GM21381 (cell line): ENCODE data around the gene WWOX.
"Not testable (repeated sequence)": the region's sequence is repeated elsewhere in the genome, so short reads cannot be mapped to it uniquely, and the experiment has no call there.

Experiments used
- ATAC-seq: cut with Tn5 transposase; IDR thresholded peaks from one replicate; pipeline ENCODE4 v1.9.1; 2021; ENCODE audit warnings: mild to moderate bottlenecking, moderate library complexity; ENCODE audit not compliant: unreplicated experiment

WWOX gene

DNA sequence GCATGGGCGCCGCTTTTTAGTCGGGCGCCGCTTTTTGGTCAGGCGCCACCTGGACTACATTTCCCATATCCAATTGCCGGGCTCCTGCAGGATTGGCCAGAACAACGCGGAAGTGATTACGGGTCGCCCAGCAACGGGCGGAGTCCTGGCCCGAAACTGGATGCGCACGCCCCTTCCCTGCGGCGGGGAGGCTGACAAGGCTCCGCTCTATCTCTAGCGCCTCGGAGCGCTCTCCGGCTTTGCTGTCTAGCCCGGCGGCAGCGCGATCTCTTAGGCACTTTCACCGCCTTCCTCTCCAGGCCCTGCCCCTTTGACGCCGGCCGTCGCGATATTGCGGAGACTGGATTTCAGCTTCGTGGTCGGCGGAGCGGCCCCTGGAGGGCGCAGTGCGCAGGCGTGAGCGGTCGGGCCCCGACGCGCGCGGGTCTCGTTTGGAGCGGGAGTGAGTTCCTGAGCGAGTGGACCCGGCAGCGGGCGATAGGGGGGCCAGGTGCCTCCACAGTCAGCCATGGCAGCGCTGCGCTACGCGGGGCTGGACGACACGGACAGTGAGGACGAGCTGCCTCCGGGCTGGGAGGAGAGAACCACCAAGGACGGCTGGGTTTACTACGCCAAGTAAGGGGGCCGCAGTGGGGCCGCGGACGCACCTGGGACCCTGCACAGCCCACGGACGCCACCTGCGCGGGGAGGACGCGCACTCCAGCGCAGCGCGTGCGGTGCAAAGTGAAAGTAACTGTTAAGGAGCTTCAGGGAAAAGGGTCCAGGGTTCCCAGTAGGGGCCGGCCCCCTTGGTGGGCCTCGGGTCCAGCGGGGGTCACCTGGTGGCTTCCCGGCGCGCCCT, at the start of gene WWOX:
WWOX (plus strand) TSS at position 384 of the 841 bp plus-strand sequence.
- peak; percentile 93 for ATAC-seq

DNA sequence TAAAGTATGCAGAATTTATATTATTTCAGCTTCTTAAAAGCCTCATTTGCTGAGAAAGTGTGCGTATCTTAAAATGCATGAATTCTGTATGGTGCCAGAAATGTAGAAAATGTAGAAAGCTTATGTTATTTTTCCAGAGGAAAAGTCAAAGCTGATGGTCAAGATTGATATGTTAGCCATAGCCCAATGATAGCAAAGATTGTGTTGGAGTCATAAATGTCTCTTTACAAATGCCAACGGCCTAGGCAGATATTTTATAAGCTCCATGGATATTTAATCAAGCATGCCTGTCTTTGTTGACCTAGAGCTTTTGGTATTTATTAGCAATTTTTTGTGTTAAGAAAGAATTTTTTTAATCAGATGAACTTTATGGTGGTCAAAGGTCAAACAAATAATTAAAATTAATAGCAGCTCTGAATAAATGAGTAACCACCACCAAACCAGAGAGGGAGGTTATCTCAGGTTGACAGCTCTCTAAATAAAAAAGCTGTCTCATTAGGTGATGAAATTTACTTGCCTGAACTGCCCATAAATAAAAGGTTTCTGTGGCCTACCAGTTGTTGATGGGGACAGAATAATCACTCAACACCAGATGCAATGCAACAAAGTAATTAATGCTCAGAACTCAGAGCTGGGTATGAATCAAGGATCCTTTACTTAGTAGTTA, 48.6 kb upstream of the WWOX start:
- ATAC-seq: no peak

DNA sequence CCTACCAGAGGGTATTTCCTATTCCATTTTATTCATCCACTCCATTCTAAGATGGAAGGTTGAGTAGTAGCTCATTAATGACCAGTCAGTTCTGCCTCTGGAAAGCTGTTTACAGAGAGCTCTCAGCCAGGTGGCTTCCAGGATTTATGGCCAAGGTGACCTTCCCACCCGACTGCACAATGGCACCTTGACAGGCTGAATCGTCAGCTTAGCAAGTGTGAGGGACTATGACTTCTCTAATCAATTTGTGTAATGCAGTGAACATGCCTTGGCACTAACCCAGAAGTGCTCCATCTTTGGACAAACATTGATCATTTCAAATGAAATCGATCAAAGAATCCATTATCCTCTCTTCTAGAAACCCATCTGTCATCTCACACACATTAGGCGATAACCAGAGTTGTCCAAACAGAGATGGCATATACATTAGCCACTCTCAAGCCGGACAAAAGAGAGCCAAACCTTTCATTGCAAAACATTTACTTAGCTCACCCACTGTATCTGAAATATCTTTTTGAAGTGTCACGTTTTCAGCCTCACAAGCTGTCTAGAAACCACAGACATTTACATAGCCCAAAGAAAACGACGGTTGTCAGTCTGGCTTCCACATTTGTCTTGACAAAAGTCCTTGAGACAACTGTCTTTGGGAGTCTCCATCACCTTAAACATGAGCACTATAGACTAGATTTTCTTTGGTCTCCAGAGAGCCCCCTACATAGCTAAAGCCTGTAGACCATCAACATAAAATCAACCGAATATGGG, 41.5 kb upstream of the WWOX start:
- ATAC-seq: no peak

DNA sequence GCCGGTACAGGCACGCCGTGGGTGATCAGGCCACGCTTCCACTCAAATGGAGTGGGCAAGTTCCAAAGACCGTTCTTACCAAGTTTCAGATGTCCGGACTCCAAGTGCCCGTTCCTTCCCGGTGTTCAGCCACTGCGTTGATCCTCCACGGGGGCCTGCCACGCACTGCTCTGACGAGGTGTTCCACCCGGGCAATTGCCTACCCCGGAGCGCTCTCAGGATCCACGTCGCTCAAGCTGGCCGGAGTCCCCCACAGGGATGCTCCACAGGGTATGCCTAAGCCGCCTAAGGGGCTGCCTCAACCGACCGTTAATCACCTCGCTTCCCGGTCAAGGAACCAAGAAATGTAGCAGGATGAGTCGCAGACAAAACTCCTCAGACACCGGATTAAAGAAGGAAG, 39.6 kb upstream of the WWOX start:
- not testable (repeated sequence) for ATAC-seq

DNA sequence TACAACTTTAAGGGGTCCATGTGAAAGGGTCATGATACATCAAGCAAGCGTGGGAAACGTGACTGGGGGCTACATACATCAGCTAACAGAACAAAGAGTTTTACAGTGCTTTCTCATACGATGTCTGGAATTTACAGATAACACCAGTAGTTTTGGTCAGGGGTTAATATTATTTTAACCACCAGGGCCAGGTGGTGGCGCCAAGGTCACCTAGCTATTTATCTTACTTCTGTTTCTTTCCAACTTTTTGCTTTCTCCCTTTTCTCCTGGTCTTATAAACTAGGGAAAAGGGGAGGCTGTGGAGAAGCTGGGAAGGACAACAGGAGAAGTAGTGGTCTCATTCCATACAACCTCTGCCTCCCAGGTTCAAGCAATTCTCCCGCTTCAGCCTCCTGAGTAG, 39.2 kb upstream of the WWOX start:
- no peak for ATAC-seq

DNA sequence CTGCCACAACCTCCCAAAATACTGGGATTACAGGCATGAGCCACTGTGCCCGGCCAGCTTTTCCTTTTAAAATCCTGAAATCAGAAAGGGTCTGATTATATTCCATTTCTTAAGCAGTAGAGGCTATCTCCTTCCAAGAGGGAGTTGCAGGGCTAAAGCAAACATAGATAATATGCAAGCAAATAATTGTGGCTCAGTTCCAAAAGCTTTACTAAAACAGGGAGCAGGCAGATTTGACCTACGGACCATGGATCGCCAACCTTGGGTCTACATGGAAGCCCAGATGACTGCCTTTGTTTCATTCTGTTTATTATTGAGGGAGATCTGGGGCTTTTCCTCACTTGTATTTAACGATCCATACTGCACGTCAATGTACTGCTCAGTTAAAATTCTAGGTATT, 38.6 kb upstream of the WWOX start:
- no peak for ATAC-seq

DNA sequence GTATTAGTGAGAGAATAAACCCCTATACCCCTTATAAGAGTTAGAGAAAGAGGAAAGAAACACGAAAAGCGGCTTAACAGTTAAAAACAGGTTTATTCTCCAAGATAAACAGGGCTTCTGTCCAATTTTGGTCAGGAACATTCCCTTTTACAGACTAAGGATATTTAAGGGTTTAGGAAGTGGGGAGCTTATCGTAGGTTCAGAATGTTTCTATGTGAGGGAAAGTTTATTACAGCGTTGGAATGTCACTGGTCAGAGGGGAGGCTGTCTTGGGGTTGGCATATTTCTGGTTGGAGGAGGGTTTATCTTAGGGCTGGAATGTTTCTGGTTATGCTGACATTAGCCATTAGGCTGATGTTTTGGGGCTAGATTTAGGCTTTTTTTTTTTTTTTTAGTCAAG, 34.1 kb upstream of the WWOX start:
- ATAC-seq: no peak

DNA sequence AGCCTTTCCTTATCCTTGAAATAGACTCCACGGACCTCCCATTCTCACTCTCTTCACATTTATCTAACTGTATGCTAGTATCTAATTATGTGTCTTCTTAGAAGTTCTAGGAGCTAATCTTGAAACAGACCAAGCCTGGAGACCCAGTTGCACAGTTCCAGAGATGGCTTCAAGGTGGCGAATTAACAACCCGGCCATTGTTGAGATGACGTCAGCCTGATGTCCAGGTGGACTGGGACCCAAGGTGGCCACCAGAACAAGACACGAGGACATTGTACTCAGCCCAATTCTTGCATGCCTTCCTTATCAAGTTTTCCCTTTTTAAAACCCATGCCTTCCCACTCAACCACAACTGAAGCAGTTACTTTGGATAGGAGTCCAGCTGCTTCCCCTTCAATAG, 29.5 kb upstream of the WWOX start:
- ATAC-seq: no peak

DNA sequence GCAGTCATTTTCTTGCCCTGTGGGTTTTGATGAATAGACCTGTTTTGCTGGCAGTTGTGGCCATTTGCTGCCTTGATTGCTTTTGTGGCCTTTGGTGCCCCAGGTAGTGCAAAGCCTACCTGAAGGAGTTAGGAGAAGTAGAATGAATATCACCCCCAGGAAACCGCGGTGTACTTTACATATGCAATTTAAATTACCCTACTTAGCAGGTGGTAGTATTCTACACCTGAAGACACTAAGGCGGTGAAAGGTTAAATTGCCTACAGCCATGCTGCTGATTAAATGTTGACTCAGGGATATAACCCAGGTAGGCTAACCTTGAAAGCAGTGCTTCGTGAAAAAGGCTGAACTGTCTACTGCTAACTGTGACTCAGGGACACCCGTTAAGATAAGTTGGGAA, 27.2 kb upstream of the WWOX start:
- no peak for ATAC-seq

DNA sequence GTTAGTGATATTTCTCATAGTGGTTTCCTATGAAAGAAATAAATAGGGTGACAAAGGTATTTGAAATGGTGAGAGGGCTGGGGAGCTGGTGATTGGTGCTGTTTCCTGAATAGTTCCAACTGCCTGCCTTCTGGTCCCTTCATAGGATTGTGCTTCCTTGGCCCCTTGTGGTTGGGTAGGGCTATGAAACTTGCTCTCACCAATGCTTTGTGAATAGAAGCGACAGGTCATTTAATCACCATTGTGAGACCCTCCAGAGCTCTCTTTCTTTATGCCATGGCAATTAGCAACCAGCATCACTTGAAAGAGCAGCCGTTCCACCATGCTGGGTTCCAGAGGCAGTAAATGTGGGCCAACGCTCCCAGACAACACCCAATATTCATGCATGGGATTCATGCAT, 23.7 kb upstream of the WWOX start:
- ATAC-seq: no peak

DNA sequence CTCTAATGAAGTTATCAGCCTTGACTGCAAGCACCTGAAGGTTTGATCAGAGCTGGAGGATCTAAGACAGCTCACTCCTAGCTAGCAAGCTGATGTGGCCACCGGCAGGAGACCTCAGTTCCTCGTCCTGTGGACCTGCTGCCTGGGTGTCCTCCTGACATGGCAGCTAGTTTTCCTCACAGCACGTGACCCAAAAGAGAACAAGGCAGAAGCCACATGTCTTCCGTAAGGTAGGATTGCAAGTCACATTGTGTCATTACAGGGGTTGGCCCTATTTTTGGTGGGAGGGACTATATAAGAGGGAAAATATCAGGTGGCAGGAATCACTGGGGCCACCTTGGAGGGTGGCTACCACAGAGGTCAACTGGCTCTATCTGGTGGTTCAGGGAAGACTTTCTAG, 18.1 kb upstream of the WWOX start:
- ATAC-seq: no peak

DNA sequence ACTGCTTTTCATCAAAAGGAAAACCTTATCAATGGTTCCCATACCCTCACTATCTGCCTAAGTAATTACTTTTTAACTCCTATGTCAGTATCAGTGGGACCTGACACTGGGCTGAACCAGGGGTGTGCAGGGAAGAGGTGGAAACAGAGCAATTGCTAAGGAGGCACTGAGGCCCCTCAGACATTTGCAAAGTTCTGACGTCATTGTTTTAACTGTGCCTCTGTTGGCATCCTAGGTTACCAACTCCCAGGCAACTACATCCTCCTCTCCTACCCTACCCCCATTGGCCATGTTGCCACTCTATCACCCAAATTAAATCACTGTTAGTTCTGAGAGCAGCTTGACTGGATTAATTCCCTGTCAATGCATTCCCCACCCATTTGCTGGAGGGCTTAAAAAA, 8.0 kb upstream of the WWOX start:
- ATAC-seq: no peak

DNA sequence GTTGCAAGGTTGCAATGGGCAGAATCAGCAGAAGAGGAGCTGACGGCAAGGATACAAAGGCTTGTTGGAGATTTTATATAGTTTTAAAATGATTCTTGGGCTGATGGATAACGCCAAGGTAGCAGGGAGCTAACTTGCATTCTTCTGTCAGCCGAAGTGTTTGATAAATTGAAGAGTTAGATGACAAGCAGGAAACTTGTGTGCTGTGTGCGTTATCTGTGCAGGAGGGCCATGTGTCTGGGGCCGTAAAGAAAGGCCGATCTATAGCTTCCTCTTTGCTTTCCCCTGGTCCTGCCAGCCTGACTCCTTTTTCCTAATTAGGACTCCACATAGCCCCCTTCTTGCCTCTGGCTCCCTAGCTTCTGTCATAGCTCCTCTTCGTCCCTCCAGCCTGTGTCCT, 6.7 kb upstream of the WWOX start:
- no peak for ATAC-seq

DNA sequence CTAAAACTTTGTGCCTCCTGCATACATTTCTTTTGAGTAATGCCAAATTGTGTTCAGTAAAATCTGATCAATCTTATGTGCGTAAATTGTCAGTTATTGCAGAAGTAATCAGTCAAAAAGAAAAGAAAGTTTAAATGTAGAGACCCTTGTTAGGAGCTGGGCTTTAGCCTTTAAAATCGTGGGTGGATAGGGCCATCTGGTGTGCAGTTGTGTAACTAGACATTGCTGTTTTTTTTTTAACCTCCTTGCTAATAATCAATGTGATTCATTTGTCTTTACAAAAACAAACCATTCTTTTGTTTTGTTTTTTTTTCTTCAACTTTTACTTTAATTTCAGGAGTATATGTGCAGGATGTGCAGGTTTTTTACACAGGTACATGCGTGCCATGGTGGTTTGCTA, 5.3 kb upstream of the WWOX start:
- no peak for ATAC-seq

DNA sequence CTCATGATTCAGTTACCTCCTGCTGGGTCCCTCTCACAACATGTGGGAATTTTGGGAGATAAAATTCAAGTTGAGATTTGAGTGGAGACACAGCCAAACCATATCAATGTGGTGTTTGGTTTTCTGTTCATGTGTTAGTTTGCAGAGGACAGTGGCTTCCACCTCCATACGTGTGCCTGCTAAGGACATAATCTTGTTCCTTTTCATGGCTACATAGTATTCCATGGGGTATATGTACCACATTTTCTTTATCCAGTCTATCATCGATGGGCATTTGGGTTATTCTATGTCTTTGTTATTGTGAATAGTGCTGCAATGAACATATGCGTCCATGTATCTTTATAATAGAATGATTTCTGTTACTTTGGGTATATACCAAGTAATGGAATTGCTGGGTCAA, 4.5 kb upstream of the WWOX start:
- no peak for ATAC-seq

DNA sequence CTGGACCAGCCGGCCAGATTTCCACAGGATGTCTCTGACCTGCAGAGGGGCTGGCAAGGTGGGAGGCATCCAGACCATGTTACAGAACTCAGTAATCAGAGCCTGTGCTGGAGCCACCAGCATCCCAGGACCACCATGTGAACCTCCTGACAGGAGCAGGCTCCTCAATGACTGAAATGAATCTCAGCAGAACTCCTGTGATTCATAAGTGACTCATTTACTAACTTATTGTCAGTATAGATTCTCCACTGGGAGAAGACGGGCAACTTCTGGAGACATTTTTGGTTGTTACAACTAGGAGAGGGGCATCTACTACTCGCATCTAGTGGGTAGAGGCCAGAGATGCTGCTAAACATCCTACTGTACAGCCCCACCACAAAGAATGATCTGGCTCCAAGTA, 3.1 kb upstream of the WWOX start:
- ATAC-seq: no peak

DNA sequence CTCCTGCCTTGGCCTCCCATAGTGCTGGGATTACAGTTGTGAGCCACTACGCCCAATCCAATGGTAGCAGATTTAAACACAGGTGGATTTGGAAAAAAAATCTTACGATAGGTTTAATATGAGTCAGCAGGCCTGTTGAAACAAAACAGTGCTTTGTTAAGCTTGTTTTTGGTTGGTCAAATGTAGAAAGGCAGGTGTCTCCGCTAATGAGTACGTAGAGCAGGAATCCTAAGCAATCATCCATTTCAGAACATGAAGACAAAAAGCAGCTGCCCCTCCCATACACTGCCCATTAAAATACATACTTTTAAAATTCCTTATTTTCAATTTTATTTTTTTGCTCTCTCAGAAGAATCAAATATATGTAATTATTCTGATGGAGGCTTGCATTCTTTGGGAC, 1.9 kb upstream of the WWOX start:
- ATAC-seq: no peak

DNA sequence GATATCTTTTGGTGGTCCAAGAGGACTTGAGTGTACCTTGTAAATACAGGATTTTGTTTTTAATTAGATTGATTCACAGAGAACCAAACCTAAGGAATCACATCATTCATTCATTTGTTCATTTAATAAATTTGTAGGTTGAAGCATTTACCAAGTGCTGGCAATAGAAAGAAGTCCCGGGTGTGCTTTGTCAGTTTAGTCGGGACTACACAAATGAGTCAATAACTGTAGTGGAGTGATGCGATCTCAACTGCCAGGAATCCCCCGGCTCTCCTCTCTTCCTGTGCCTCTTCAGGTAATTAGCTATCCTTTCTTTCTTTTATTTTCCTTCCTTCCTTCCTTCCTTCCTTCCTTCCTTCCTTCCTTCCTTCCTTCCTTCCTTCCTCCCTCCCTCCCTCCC, 1.4 kb upstream of the WWOX start:
- no peak for ATAC-seq

DNA sequence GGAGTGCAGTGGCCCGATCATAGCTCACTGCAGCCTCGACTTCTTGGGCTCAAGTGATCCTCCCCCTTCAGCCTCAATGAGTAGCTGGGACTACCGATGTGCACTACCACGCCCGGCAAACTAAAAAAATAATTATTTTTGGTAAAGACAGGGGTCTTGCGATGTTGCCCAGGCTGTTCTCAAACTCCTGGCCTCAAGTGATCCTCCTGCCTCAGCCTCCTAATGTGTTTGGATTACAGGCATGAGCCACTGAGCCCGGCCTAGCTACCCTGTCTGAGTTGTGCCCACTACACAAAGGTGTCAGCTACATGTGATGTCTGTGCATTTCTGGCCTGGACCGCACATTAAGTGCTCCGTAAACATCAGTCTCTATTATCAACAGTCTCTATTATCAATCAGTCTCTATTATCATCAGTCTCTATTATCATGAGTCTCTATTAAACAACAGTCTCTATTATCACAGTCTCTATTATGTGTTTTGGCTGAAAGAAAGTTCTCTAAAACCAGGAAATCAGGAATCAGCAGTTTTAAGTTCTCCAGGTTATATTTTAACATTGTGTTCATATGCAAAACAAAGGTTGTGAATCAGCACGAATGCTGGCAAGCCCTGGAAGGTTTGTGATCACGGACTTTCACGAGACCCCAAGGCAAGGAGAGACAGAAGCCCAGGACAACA, 721 bp upstream of the WWOX start:
- no peak for ATAC-seq

DNA sequence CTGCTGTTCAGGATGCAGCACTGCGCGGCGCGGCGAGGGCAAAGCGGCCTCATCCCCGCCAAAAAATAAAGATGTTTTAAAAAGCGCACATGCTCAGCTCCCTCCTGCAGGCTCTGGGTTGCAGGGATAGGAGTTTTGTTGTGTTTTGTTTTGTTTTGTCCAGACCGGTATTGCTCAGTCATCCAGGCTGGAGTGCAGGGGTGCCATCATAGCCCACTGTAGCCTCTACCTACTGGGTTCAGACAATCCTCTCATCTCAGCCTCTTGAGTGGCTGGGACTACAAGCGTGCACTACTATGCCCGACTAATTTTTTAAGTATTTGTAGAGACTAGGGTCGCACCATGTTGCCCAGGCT, 636 bp downstream of the WWOX start:
- ATAC-seq: peak; percentile 29

DNA sequence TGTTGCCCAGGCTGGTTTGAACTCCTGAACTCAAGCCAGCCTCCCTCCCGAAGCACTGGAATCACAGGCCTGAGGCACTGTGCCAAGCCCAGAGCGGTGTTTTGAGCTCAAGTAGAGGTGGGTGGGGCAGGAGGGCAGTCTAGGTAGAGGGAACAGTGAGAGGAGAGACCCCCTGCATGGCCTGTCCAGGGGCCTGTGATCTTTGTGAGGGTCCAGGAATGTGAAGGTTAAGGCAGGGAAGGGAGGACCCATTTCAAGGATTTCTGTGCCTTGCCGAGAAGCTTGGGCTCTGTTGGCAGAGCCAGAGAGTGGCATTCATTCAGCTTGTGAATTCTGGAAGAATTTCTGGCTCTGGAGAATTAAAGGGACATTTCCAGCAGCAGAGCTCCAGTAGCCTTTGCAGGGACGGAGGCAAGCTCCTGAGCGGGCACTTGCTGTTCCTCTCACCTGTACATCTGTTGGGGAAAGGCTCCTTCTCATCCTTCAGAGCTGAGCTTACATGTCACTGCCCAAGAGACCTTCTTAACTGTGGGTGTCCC, 2.7 kb downstream of the WWOX start:
- ATAC-seq: no peak
